Esophagus muscularis mucosa (tissue), 4 donors: Measurements from ENCODE around the gene PANX1. TPM values are rescaled to one million over a fixed set of nuclear protein-coding genes. Genes with fewer than 3 reads are reported as not detected.
A peak's percentile ranks its signal among the peaks of the same experiment; 100 is the strongest.

Experiments used
- DNase-seq: peaks from one replicate; pipeline ENCODE4 v3.0.0-alpha.2; 2017; ENCODE audit errors: extremely low spot score
- H3K27ac ChIP-seq, 4 donors: fragments of 200-600 bp; sonication (generic); replicated peaks in 1 of 4; 1 replicate in 3 of 4; 2 replicates in 1 of 4; pipeline ENCODE4 v1.5.1; 2016 to 2019; ENCODE audit warnings: mild to moderate bottlenecking in 1 of 4
- H3K27me3 ChIP-seq, 4 donors: fragments of 200-600 bp; sonication (generic); one replicate each; pipeline versions ENCODE4 v1.5.1 to v1.6.0; 2016 to 2019
- H3K36me3 ChIP-seq, 4 donors: fragments of 200-600 bp; sonication (generic); one replicate each; pipeline ENCODE4 v1.5.1; 2016 to 2019
- H3K4me1 ChIP-seq, 4 donors: fragments of 200-600 bp; sonication (generic); one replicate each; pipeline ENCODE4 v1.5.1; 2016 to 2019
- H3K4me3 ChIP-seq, 4 donors: fragments of 200-600 bp; sonication (generic); 1 replicate in 2 of 4; 2 replicates in 2 of 4; pipeline ENCODE4 v1.5.1; 2016 to 2019; ENCODE audit warnings: mild to moderate bottlenecking in 4 of 4, moderate library complexity in 1 of 4
- H3K9me3 ChIP-seq, 4 donors: fragments of 200-600 bp; sonication (generic); 1 replicate in 3 of 4; 2 replicates in 1 of 4; pipeline ENCODE4 v1.5.1; 2016 to 2019
- CTCF ChIP-seq, 3 experiments: fragments of 200-600 bp in 2 of 3; fragments of 450-650 bp in 1 of 3; sonication (generic) in 2 of 3; IDR thresholded peaks; one replicate each; pipeline ENCODE4 v1.5.1; 2017 to 2019; ENCODE audit warnings: antibody characterized with exemption in 3 of 3, mild to moderate bottlenecking in 2 of 3, moderate library complexity in 1 of 3
- EP300 ChIP-seq: sonication (generic); formaldehyde crosslinking; IDR thresholded peaks from one replicate; pipeline ENCODE4 v1.6.1; 2017; ENCODE audit warnings: antibody characterized with exemption
- POLR2A ChIP-seq: fragments of 450-650 bp; IDR thresholded peaks from one replicate; pipeline ENCODE4 v1.6.1; 2017; ENCODE audit warnings: antibody characterized with exemption, moderate library complexity, mild to moderate bottlenecking, low read depth
- POLR2AphosphoS5 ChIP-seq, 2 donors: sonication (generic); formaldehyde crosslinking; IDR thresholded peaks; one replicate each; pipeline ENCODE4 v1.6.1; 2017; ENCODE audit warnings: antibody characterized with exemption in 2 of 2
- WGBS: methylation state at CpG from one replicate; pipeline ENCODE4 v1.1.5; 2018; 5-methylcytosine and 5-hydroxymethylcytosine counted together
- intact Hi-C: fragments of 100-400 bp; cut with DNase I; formaldehyde crosslinking; loops from one replicate; pipeline ENCODE4 v1.15.1; 2023
- total RNA-seq, 4 donors: library from RNA; depleted of rRNA; stranded (reverse); fragments of >200 nt; gene quantifications; one replicate each; pipeline versions ENCODE4 v1.1.0 to v1.2.1, GENCODE V29; 2016

Gene PANX1
- total RNA-seq, 4 donors from 2014 or later, result 25.7 to 35.6 (median 29.7) TPM

GRCh38 chr11:94127638-94128037 lies 1.0 kb upstream of the PANX1 start:
- no peak for DNase-seq
- Histone ChIP-seq H3K4me3 (peak overlapping the region; percentile 69 to 91 (median 86)), H3K36me3 (no peaks in the 10 kb centered on the region), H3K4me1 (peaks cover 30 to 41% (median 39%) of the 10 kb centered on the region in 4 donors), H3K27me3 (no peaks in the 10 kb centered on the region), H3K9me3 (no peaks in the 10 kb centered on the region), H3K27ac (peak overlapping the region; percentile 85 to 98 (median 94))
- TF ChIP-seq POLR2A (no peak), EP300 (no peak), POLR2AphosphoS5 (IDR thresholded peaks at IDR 0.05) (no peak), CTCF (IDR thresholded peaks at IDR 0.05) (no peak)
- intact Hi-C loops, result no loop called here

GRCh38 chr11:94128291-94128745 lies 323 bp upstream of the PANX1 start:
- no peaks in the 10 kb centered on the region for H3K27me3 ChIP-seq
- H3K4me1 ChIP-seq, result peaks cover 36 to 46% (median 41%) of the 10 kb centered on the region in 4 donors
- DNase-seq, result no peak
- no peaks in the 10 kb centered on the region for H3K9me3 ChIP-seq
- WGBS, result under 1% methylated on average over 18 of the region's 23 CpGs
- TF ChIP-seq CTCF (IDR thresholded peaks at IDR 0.05) (no peak), POLR2A (no peak), EP300 (no peak), POLR2AphosphoS5 (IDR thresholded peaks at IDR 0.05) (no peak)
- H3K27ac ChIP-seq, result peak overlapping the region; percentile 85 to 98 (median 94)
- intact Hi-C loops, result no loop called here
- H3K4me3 ChIP-seq, result peak overlapping the region; percentile 69 to 91 (median 86)
- no peaks in the 10 kb centered on the region for H3K36me3 ChIP-seq

- DNase-seq, result peak; percentile 89
- H3K27ac ChIP-seq, result peak overlapping the region; percentile 85 to 98 (median 94)
- TF ChIP-seq EP300 (no peak), POLR2A (no peak), POLR2AphosphoS5 (IDR thresholded peaks at IDR 0.05) (peak in 1 of 2 donors; percentile 34)
- intact Hi-C loops, result no loop called here
- no peaks in the 10 kb centered on the region for H3K27me3 ChIP-seq
- H3K4me1 ChIP-seq, result peaks cover 40 to 58% (median 54%) of the 10 kb centered on the region in 4 donors
- peak overlapping the region; percentile 69 to 91 (median 86) for H3K4me3 ChIP-seq
- H3K9me3 ChIP-seq, result no peaks in the 10 kb centered on the region
- WGBS, result 15% methylated on average over 16 of the region's 20 CpGs
- no peaks in the 10 kb centered on the region for H3K36me3 ChIP-seq
Measured at GRCh38 chr11:94129512-94130297, 1.1 kb downstream of the PANX1 start.

DNA sequence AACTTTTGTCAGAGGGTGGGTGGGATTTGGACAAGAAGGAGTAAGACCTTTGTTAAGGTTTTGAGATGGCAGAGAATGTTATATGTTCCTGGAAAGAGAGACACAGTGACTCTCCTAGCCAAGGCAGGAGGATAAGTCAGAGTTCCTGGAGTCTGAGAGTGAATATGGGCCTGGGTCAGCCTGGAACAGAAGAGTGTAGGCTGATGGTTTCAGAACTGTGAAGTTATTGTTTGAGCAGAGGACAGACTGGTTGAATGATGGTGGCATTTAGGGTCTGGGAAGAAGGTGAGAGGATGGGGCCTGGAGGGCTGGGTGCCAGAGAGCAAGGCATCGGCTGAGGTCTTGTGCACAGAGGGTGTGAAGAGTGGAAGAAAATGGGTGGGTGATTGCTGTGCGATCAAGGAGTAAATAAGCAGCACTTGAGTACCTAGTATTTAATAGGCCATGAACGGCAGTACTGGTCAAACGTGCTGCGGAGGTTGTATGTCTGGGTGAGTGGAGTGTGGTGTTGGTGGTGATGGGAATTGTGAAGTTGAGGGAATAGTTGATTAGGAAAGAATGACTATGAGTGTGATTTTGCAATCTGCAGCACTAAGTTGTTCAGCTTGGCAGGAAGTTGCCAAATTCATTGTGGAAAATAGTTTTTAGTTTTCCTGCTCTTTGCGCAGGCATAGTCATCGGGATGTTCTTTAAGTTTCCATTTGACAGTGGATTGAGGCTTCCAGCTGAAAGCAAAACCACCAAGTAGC lies 1.8 kb downstream of the PANX1 start:
- peak; percentile 85 for DNase-seq
- H3K9me3 ChIP-seq, result no peaks in the 10 kb centered on the region
- H3K27me3 ChIP-seq, result no peaks in the 10 kb centered on the region
- intact Hi-C loops, result no loop called here
- H3K4me1 ChIP-seq, result peaks cover 48 to 66% (median 62%) of the 10 kb centered on the region in 4 donors
- peak overlapping the region; percentile 69 to 91 (median 86) for H3K4me3 ChIP-seq
- WGBS, result 66% methylated on average over 7 of the region's 7 CpGs
- TF ChIP-seq POLR2AphosphoS5 (IDR thresholded peaks at IDR 0.05) (peak in 1 of 2 donors; percentile 81), EP300 (peak; percentile 3), POLR2A (no peak)
- H3K36me3 ChIP-seq, result no peaks in the 10 kb centered on the region
- H3K27ac ChIP-seq, result peak overlapping the region; percentile 85 to 98 (median 94)

DNA sequence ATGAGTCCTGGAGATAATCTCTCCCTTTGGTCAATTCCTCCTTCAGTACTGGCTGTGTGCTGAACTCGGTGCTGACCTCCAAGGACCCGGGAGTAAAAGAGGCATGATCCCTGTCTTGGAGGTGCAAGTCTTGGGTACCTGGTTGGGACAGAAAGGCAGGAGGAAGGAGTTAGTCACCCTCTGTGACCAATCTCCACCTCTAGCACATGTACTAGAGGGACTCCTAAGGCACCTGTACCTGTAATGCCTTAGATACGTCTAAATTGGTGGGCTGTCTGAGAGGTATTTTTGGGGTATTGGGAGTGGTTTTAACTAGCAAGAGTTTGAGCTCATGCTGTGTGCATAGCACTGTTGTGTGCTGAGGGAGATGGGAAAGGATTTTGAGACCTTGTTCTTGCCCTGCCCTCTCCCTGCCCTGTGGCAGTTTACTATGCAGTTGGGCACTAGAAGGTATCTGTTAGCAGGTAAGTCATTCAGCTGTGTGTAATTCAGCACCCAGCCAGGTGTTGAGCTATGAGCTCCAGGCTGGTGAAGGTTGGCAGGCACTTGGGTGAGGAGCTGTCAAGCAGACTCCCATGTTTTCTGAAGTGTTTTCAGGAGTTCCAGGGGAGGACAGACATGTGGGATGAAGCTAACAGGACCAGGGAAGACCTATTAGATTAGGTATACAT lies 2.5 kb downstream of the PANX1 start:
- no peaks in the 10 kb centered on the region for H3K9me3 ChIP-seq
- peak overlapping the region; percentile 85 to 98 (median 94) for H3K27ac ChIP-seq
- WGBS, result 64% methylated on average over 3 of the region's 3 CpGs
- H3K27me3 ChIP-seq, result no peaks in the 10 kb centered on the region
- H3K4me3 ChIP-seq, result peak overlapping the region; percentile 69 to 91 (median 86)
- DNase-seq, result no peak
- intact Hi-C loops, result no loop called here
- H3K4me1 ChIP-seq, result peaks cover 55 to 73% (median 69%) of the 10 kb centered on the region in 4 donors
- no peak for TF ChIP-seq POLR2A
- TF ChIP-seq CTCF (IDR thresholded peaks at IDR 0.05), result no peak
- TF ChIP-seq EP300, result no peak
- no peak for TF ChIP-seq POLR2AphosphoS5 (IDR thresholded peaks at IDR 0.05)
- no peaks in the 10 kb centered on the region for H3K36me3 ChIP-seq
